Ovary (tissue), 3 donors: Measurements from ENCODE around the gene PEX5.

Source experiments
- POLR2A ChIP-seq: fragments of 450-650 bp; IDR thresholded peaks from one replicate; pipeline ENCODE4 v1.6.1; 2017; ENCODE audit warnings: antibody characterized with exemption, mild to moderate bottlenecking, moderate library complexity
- TF ChIP-seq, protein P1 (sequence below), 3 donors: fragments of 450-650 bp in 2 of 3; fragments of 200-600 bp in 1 of 3; IDR thresholded peaks; one replicate each; pipeline versions ENCODE4 v1.5.1 to v1.8.0; 2016 to 2022; ENCODE audit warnings: antibody characterized with exemption in 3 of 3, mild to moderate bottlenecking in 1 of 3
- donor health status: DM: no; HTN: no; CAD: no.

GRCh38 chr12:7190268-7191055 is 976 bp downstream of the PEX5 start:
- TF ChIP-seq, protein P1, sequence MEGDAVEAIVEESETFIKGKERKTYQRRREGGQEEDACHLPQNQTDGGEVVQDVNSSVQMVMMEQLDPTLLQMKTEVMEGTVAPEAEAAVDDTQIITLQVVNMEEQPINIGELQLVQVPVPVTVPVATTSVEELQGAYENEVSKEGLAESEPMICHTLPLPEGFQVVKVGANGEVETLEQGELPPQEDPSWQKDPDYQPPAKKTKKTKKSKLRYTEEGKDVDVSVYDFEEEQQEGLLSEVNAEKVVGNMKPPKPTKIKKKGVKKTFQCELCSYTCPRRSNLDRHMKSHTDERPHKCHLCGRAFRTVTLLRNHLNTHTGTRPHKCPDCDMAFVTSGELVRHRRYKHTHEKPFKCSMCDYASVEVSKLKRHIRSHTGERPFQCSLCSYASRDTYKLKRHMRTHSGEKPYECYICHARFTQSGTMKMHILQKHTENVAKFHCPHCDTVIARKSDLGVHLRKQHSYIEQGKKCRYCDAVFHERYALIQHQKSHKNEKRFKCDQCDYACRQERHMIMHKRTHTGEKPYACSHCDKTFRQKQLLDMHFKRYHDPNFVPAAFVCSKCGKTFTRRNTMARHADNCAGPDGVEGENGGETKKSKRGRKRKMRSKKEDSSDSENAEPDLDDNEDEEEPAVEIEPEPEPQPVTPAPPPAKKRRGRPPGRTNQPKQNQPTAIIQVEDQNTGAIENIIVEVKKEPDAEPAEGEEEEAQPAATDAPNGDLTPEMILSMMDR (IDR thresholded peaks at IDR 0.05), result no peak
- TF ChIP-seq POLR2A, result no peak
